A673 (cell line): ENCODE results near the gene ZNF566. TPM values are rescaled to one million over a fixed set of nuclear protein-coding genes. Genes with fewer than 3 reads are reported as not detected.

Experiments used
- BruUV-seq: library from RNA; stranded (reverse); fragments of 400-500 nt; replicated peaks from 2 replicates; lab custom pipeline; 2021; lab: Mats Ljungman, UMichigan
- CTCF ChIA-PET: fragments of 300-600 bp; sonication (Branson Sonifier 250); formaldehyde crosslinking; loops from one replicate; lab custom pipeline; 2022; ENCODE audit warnings: antibody characterized with exemption; lab: Charles Lee
- POLR2A ChIA-PET: fragments of 300-600 bp; sonication (Branson Sonifier 250); formaldehyde crosslinking; loops from one replicate; lab custom pipeline; 2022; ENCODE audit warnings: antibody characterized with exemption; ENCODE audit not compliant: low non-redundant PET; lab: Charles Lee
- DNase-seq: peaks from one replicate; pipeline ENCODE4 v3.0.0-alpha.2; 2015; ENCODE audit warnings: low spot score
- H3K27ac ChIP-seq: fragments of 200-600 bp; sonication (generic); 2 replicates; pipeline ENCODE4 v1.5.1; 2016; ENCODE audit warnings: mixed run types, low read depth, mild to moderate bottlenecking, mixed read lengths, antibody characterized with exemption, low read length; ENCODE audit not compliant: poor library complexity, severe bottlenecking
- H3K27me3 ChIP-seq: fragments of 200-600 bp; sonication (generic); replicated peaks from 2 replicates; pipeline ENCODE4 v1.6.1; 2017; ENCODE audit warnings: mixed run types, low read depth, mild to moderate bottlenecking, mixed read lengths, antibody characterized with exemption, low read length; ENCODE audit not compliant: insufficient read depth, poor library complexity
- H3K36me3 ChIP-seq: fragments of 200-600 bp; sonication (generic); 2 replicates; pipeline ENCODE4 v1.6.1; 2016; ENCODE audit warnings: mixed run types, mild to moderate bottlenecking, mixed read lengths, antibody characterized with exemption, low read length; ENCODE audit not compliant: insufficient read depth, poor library complexity, severe bottlenecking
- H3K4me1 ChIP-seq: fragments of 200-600 bp; sonication (generic); 2 replicates; pipeline ENCODE4 v1.6.1; 2017; ENCODE audit warnings: mixed run types, mild to moderate bottlenecking, mixed read lengths, antibody characterized with exemption, low read length; ENCODE audit not compliant: insufficient read depth, poor library complexity, severe bottlenecking
- H3K4me3 ChIP-seq: fragments of 200-600 bp; sonication (generic); 2 replicates; pipeline ENCODE4 v1.5.1; 2016; ENCODE audit warnings: low read depth, mixed run types, mild to moderate bottlenecking, mixed read lengths, low read length; ENCODE audit not compliant: poor library complexity, severe bottlenecking
- H3K9me3 ChIP-seq: fragments of 200-600 bp; sonication (generic); 2 replicates; pipeline ENCODE4 v1.6.1; 2016; ENCODE audit warnings: mixed run types, low read depth, mild to moderate bottlenecking, mixed read lengths, antibody characterized with exemption, low read length; ENCODE audit not compliant: poor library complexity, severe bottlenecking
- EZH2 ChIP-seq: fragments of 200-600 bp; sonication (generic); IDR thresholded peaks from 2 replicates; pipeline ENCODE4 v1.6.1; 2017; ENCODE audit warnings: borderline replicate concordance, low read depth, mild to moderate bottlenecking, mixed read lengths, antibody characterized with exemption, low read length; ENCODE audit not compliant: poor library complexity, severe bottlenecking
- intact Hi-C: fragments of 100-400 bp; cut with micrococcal nuclease; formaldehyde crosslinking; loops from one replicate; pipeline ENCODE4 v1.10.0; 2022; ENCODE audit not compliant: unreplicated experiment
- total RNA-seq: library from RNA; stranded (reverse); gene quantifications from 2 replicates; pipeline ENCODE4 v1.2.3, GENCODE V29; 2021
- TF ChIP-seq, protein P1 (sequence below): fragments of 300-800, 200-600 bp; sonication (generic); conservative IDR thresholded peaks from 2 replicates; pipeline ENCODE4 v1.5.1; 2017; ENCODE audit warnings: low read depth, mild to moderate bottlenecking, antibody characterized with exemption, low read length, moderate library complexity, mixed read lengths

Gene ZNF566
- total RNA-seq, 1 experiment from 2014 or later = 16.4 TPM

DNA sequence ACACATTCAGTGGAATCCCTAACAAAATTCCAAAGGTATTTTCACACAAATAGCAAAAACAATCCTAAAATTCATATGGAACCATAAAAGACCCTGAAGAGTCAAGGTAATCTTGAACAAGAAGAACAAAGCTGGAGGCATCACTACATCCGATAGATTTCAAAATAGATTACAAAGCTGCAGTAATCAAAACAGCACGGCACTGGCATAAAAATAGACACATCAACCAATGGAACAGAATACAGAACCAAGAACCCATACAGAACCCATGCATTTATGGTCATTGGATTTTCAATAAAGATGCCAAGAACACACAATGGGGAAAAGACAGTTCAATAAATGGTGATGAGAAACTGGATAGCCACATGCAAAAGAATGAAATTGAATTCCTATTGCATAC lies 32.5 kb downstream of the ZNF566 start:
- no peak overlapping the region for H3K4me3 ChIP-seq
- BruUV-seq = no TSS peak
- CTCF ChIA-PET = no interaction called here
- H3K27me3 ChIP-seq = no peaks in the 10 kb centered on the region
- peaks cover 7% of the 10 kb centered on the region for H3K36me3 ChIP-seq
- POLR2A ChIA-PET = no interaction called here
- H3K27ac ChIP-seq = no peak overlapping the region
- no peak for DNase-seq
- TF ChIP-seq, protein P1, sequence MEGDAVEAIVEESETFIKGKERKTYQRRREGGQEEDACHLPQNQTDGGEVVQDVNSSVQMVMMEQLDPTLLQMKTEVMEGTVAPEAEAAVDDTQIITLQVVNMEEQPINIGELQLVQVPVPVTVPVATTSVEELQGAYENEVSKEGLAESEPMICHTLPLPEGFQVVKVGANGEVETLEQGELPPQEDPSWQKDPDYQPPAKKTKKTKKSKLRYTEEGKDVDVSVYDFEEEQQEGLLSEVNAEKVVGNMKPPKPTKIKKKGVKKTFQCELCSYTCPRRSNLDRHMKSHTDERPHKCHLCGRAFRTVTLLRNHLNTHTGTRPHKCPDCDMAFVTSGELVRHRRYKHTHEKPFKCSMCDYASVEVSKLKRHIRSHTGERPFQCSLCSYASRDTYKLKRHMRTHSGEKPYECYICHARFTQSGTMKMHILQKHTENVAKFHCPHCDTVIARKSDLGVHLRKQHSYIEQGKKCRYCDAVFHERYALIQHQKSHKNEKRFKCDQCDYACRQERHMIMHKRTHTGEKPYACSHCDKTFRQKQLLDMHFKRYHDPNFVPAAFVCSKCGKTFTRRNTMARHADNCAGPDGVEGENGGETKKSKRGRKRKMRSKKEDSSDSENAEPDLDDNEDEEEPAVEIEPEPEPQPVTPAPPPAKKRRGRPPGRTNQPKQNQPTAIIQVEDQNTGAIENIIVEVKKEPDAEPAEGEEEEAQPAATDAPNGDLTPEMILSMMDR = no peak
- intact Hi-C loops = no loop called here
- no peaks in the 10 kb centered on the region for H3K4me1 ChIP-seq
- peaks cover 13% of the 10 kb centered on the region for H3K9me3 ChIP-seq

DNA sequence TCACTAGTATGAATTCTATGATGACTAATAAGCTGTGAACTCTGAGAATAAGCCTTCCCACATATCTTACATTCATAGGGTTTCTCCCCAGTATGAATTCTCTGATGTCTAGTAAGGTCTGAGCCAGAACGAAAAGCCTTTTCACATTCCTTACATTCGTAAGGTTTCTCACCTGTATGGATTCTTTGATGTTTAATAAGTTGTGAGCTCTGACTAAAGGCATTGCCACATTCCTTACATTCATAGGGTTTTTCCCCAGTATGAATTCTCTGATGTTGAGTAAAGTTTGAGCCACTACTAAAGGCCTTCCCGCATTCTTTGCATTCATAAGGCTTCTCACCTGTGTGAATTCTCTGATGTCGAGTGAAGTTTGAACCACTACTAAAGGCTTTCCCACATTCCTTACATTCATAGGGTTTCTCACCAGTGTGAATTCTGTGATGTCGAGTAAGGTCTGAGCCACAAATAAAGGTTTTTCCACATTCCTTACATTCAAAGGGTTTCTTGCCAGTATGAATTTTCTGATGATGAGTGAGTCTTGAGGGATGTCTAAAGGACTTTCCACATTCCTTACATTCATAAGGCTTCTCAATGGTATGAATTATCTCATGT lies 40.2 kb downstream of the ZNF566 start:
- no peak for TF ChIP-seq EZH2
- TF ChIP-seq, protein P1 = no peak
- intact Hi-C loops = no loop called here
- Histone ChIP-seq H3K27me3 (no peaks in the 10 kb centered on the region), H3K9me3 (peaks cover 65% of the 10 kb centered on the region), H3K27ac (no peak overlapping the region), H3K4me1 (no peaks in the 10 kb centered on the region), H3K4me3 (no peak overlapping the region), H3K36me3 (peaks cover 35% of the 10 kb centered on the region)
- CTCF ChIA-PET = no interaction called here
- POLR2A ChIA-PET = no interaction called here
- no peak for DNase-seq
- no TSS peak for BruUV-seq

DNA sequence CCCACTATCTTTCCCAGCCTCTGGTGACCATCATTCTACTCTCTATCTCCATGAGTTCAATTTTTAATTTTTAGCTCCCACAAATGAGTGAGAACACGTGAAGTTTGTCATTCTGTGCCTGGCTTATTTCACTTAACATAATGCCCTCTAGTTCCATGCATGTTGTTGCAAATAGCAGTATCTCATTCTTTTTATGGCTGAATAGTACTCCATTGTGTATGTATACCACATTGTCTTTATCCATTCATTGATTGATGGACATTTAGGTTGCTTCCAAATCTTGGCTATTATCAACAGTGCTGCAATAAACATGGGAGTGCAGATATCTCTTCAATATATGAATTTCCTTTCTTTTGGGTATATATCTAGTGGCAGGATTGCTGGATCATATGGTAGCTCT lies 48.0 kb downstream of the ZNF566 start:
- no peak for DNase-seq
- H3K27me3 ChIP-seq = no peaks in the 10 kb centered on the region
- ChIA-PET POLR2A (no interaction called here), CTCF (no interaction called here)
- H3K9me3 ChIP-seq = peaks cover 16% of the 10 kb centered on the region
- H3K36me3 ChIP-seq = no peaks in the 10 kb centered on the region
- H3K4me3 ChIP-seq = no peak overlapping the region
- TF ChIP-seq, protein P1 = no peak
- TF ChIP-seq EZH2 = no peak
- intact Hi-C loops = no loop called here
- no peak overlapping the region for H3K27ac ChIP-seq
- H3K4me1 ChIP-seq = no peaks in the 10 kb centered on the region
- BruUV-seq = no TSS peak
